K562 (cell line): ENCODE data around the gene CMTM5. TPM values are rescaled to one million over a fixed set of nuclear protein-coding genes. Genes with fewer than 3 reads are reported as not detected.

Experiments
- ATAC-seq: fragments of 200-7000 bp; cut with Tn5 transposase; 3 replicates; pipeline ENCODE4 v1.9.1; 2020; ENCODE audit warnings: moderate library complexity
- BruUV-seq: library from RNA; stranded (reverse); fragments of 400-500 nt; replicated peaks from 2 replicates; lab custom pipeline; 2021; lab: Mats Ljungman, UMichigan
- CTCF ChIA-PET: fragments of 300-600 bp; formaldehyde crosslinking; extraction: SDS; loops from one replicate; lab custom pipeline; 2021; ENCODE audit warnings: low intra/inter-chr PET ratio; lab: Yijun Ruan, JAX
- POLR2A ChIA-PET: fragments of 300-600, 350-650 bp; sonication (Branson Sonifier 250); formaldehyde crosslinking; extraction: SDS; loops from one replicate; lab custom pipeline; 2021; ENCODE audit warnings: antibody characterized with exemption, inconsistent platforms; lab: Yijun Ruan, JAX
- DNase-seq, 4 experiments: peaks; one replicate each; pipeline versions ENCODE4 v3.0.0 to v3.0.0-alpha.2; 2011 to 2018; ENCODE audit warnings: low spot score in 3 of 4, mixed read lengths in 3 of 4; ENCODE audit errors: extremely low read depth in 1 of 4
- FAIRE-seq: peaks from 2 replicates; lab custom pipeline; 2011; peaks lifted over from hg19 to GRCh38; lab: Jason Lieb, UNC
- H2AFZ ChIP-seq: 2 replicates; pipeline ENCODE4 v1.6.0; 2011; ENCODE audit warnings: low read depth, low read length, control low read depth, inconsistent platforms
- H3K27ac ChIP-seq: fragments of 200-600 bp; 3 replicates; pipeline ENCODE4 v1.8.0; 2011; ENCODE audit warnings: low read depth, mild to moderate bottlenecking, control low read depth, inconsistent platforms, low read length, moderate library complexity, mixed read lengths; ENCODE audit errors: extremely low read depth
- H3K27me3 ChIP-seq, 2 experiments: fragments of 300-600 bp in 1 of 2; 2 replicates in 1 of 2; 3 replicates in 1 of 2; pipeline versions ENCODE4 v1.6.0 to v1.8.0; 2011; ENCODE audit warnings: inconsistent platforms in 2 of 2, low read length in 2 of 2, mild to moderate bottlenecking in 1 of 2, mixed read lengths in 1 of 2, moderate library complexity in 1 of 2; ENCODE audit not compliant: control insufficient read depth in 2 of 2, insufficient read depth in 2 of 2
- H3K36me3 ChIP-seq: fragments of 300-600 bp; 3 replicates; pipeline ENCODE4 v1.8.0; 2011; ENCODE audit warnings: mild to moderate bottlenecking, low read length, inconsistent platforms; ENCODE audit not compliant: control insufficient read depth, insufficient read depth
- H3K4me1 ChIP-seq, 2 experiments: fragments of 200-600 bp in 1 of 2; replicated peaks in 1 of 2; 2 replicates in 1 of 2; 3 replicates in 1 of 2; pipeline versions ENCODE4 v1.5.1 to v1.8.0; 2011; ENCODE audit warnings: inconsistent platforms in 2 of 2, low read length in 2 of 2, mild to moderate bottlenecking in 1 of 2, mixed read lengths in 1 of 2, moderate library complexity in 1 of 2; ENCODE audit not compliant: control insufficient read depth in 2 of 2, insufficient read depth in 2 of 2
- H3K4me2 ChIP-seq: 2 replicates; pipeline ENCODE4 v1.6.1; 2011; ENCODE audit warnings: low read length, control low read depth, inconsistent platforms, mixed read lengths; ENCODE audit not compliant: insufficient read depth
- H3K4me3 ChIP-seq: fragments of 200-600 bp; sonication (generic), shearing (Covaris generic); 2 replicates; pipeline ENCODE4 v1.5.1; 2016; ENCODE audit warnings: control low read depth, inconsistent platforms
- H3K79me2 ChIP-seq: fragments of 200-600 bp; 3 replicates; pipeline ENCODE4 v1.8.0; 2011; ENCODE audit warnings: low read length, inconsistent platforms; ENCODE audit not compliant: control insufficient read depth, insufficient read depth
- H3K9ac ChIP-seq, 2 experiments: 2 replicates each; pipeline versions ENCODE4 v1.6.0 to v1.6.1; 2011; ENCODE audit warnings: low read depth in 2 of 2, low read length in 2 of 2, control low read depth in 1 of 2, inconsistent platforms in 1 of 2, mild to moderate bottlenecking in 1 of 2, mixed read lengths in 1 of 2; ENCODE audit not compliant: insufficient read depth in 1 of 2
- H3K9me1 ChIP-seq: one replicate; pipeline ENCODE4 v1.6.0; 2011; ENCODE audit warnings: inconsistent platforms, mild to moderate bottlenecking, low read length, moderate library complexity; ENCODE audit not compliant: control insufficient read depth, insufficient read depth
- H3K9me3 ChIP-seq: replicated peaks from 2 replicates; pipeline ENCODE4 v1.5.1; 2011; ENCODE audit warnings: low read depth, low read length, inconsistent platforms; ENCODE audit not compliant: control insufficient read depth, insufficient read depth
- H4K20me1 ChIP-seq: replicated peaks from 2 replicates; pipeline ENCODE4 v1.6.1; 2011; ENCODE audit warnings: low read length, inconsistent platforms, mixed read lengths; ENCODE audit not compliant: control insufficient read depth, insufficient read depth
- E2F3 ChIP-seq: fragments of 250-450 bp; sonication (Bioruptor Pico); IDR thresholded peaks from 2 replicates; pipeline ENCODE4 v1.4.0; 2020; ENCODE audit warnings: mild to moderate bottlenecking
- MAZ ChIP-seq, 2 experiments: fragments of 450-650 bp in 1 of 2; sonication (generic) in 1 of 2; formaldehyde crosslinking; IDR thresholded peaks in 1 of 2; conservative IDR thresholded peaks in 1 of 2; 2 replicates each; pipeline versions ENCODE4 v1.4.0 to v1.5.0; 2020; ENCODE audit warnings: mild to moderate bottlenecking in 1 of 2, missing genetic modification reagents in 1 of 2
- MTF1 ChIP-seq: fragments of 250-450 bp; sonication (Bioruptor Pico); IDR thresholded peaks from 2 replicates; pipeline ENCODE4 v1.9.0; 2021; ENCODE audit warnings: moderate library complexity, mild to moderate bottlenecking, inconsistent platforms, borderline replicate concordance
- SREBF1 ChIP-seq: fragments of 150-350 bp; IDR thresholded peaks from 2 replicates; pipeline ENCODE4 v1.6.1; 2014; ENCODE audit warnings: antibody characterized with exemption, low read depth, low read length, borderline replicate concordance
- TSC22D4 ChIP-seq: fragments of 450-650 bp; IDR thresholded peaks from 2 replicates; pipeline ENCODE4 v1.6.1; 2016; ENCODE audit warnings: missing genetic modification characterization, missing biosample characterization, control low read depth
- ZNF212 ChIP-seq: fragments of 450-650 bp; formaldehyde crosslinking; IDR thresholded peaks from 2 replicates; pipeline ENCODE4 v1.4.0; 2020; ENCODE audit warnings: mild to moderate bottlenecking
- ZNF23 ChIP-seq: fragments of 250-450 bp; sonication (Bioruptor Pico); IDR thresholded peaks from 2 replicates; pipeline ENCODE4 v1.4.0; 2020; ENCODE audit warnings: mild to moderate bottlenecking
- WGBS: fragments of 100-300 bp; shearing (Covaris generic); methylation state at CpG from one replicate; pipeline ENCODE4 v1.1.6; 2016; ENCODE audit warnings: low coverage, mixed read lengths; ENCODE audit not compliant: insufficient coverage; ENCODE audit errors: missing lambda C conversion rate; 5-methylcytosine and 5-hydroxymethylcytosine counted together
- in situ Hi-C: fragments of 300-500 bp; cut with MboI; formaldehyde crosslinking; loops from 4 replicates; pipeline ENCODE4 v1.15.0; 2018; ENCODE audit warnings: inconsistent platforms, mixed read lengths
- intact Hi-C: fragments of 100-400 bp; cut with micrococcal nuclease; formaldehyde crosslinking; loops from 2 replicates; pipeline ENCODE4 v1.14.2; 2022
- polyA plus RNA-seq, 8 experiments: library from polyadenylated mRNA; depleted of rRNA in 4 of 8; stranded (reverse) in 5 of 8; unstranded in 3 of 8; fragments of >200 nt; fragmentation: Nextera tagmentation in 2 of 8; fragmentation: Illumina TruSeq in 1 of 8; extraction: Ambion mirVana in 2 of 8; extraction: Trizol in 1 of 8; gene quantifications; 2 replicates each; pipeline versions ENCODE4 v1.2.1 to v1.2.3, GENCODE V29; 2011 to 2014; ENCODE audit warnings: inconsistent platforms in 1 of 8, missing spikeins in 1 of 8
- total RNA-seq, 7 experiments: library from RNA; depleted of rRNA in 6 of 7; stranded (reverse); fragments of >200 nt in 6 of 7; fragmentation: Illumina TruSeq in 2 of 7; extraction: Trizol in 2 of 7; gene quantifications; 2 replicates each; pipeline versions ENCODE4 v1.2.1 to v1.2.3, GENCODE V29; 2011 to 2021; ENCODE audit warnings: low replicate concordance in 1 of 7
- TF ChIP-seq, protein P1 (sequence below): fragments of 250-450 bp; sonication (Bioruptor Pico); IDR thresholded peaks from 2 replicates; pipeline ENCODE4 v1.5.0; 2022; ENCODE audit warnings: mild to moderate bottlenecking

Gene CMTM5
- total and polyA plus RNA-seq, 9 of the 15 experiments (the other 6 are each of a cell fraction or from before 2014, with no cell fraction given): 0.21 TPM; not detected in 8

GRCh38 chr14:23387916-23388882, 11.4 kb downstream of the CMTM5 start (continued):
- TF ChIP-seq MAZ (CRISPR knock-in tag; conservative IDR thresholded peaks at IDR 0.05 in 1 of 2, IDR thresholded peaks at IDR 0.05 in 1 of 2): no peak

GRCh38 chr14:23388996-23389395, 12.2 kb downstream of the CMTM5 start:
- Histone ChIP-seq H3K36me3 (no peaks in the 10 kb centered on the region), H3K9me3 (no peaks in the 10 kb centered on the region), H3K27ac (no peak overlapping the region), H4K20me1 (no peaks in the 10 kb centered on the region), H3K27me3 (peaks cover 28 to 72% of the 10 kb centered on the region in 2 experiments; a peak in 3 of 5 replicates), H3K9me1 (no peaks in the 10 kb centered on the region), H2AFZ (no peak overlapping the region), H3K4me2 (no peak overlapping the region), H3K4me1 (peaks cover 0 to 11% of the 10 kb centered on the region in 2 experiments; a peak in 2 of 5 replicates), H3K9ac (no peak overlapping the region), H3K79me2 (no peaks in the 10 kb centered on the region), H3K4me3 (no peak overlapping the region)
- no peak for FAIRE-seq
- ATAC-seq: no peak
- in situ Hi-C loops (loop anchor here (10.0 kb wide), 1 partner anchor 124 kb away; no protein-coding TSS in a partner anchor), intact Hi-C loops (no loop called here)
- no peak for DNase-seq
- WGBS: 17% methylated on average over 5 of the region's 8 CpGs
- POLR2A ChIA-PET: interaction anchor here (0.6 to 1.0 kb wide), 3 partner anchors 9 to 35 kb away, joined by 3 to 4 read pairs (median 3); no protein-coding TSS in a partner anchor
- no TSS peak for BruUV-seq
- CTCF ChIA-PET: no interaction called here
- no peak for TF ChIP-seq TSC22D4
- no peak for TF ChIP-seq E2F3 (CRISPR knock-in tag)
- no peak for TF ChIP-seq SREBF1
- TF ChIP-seq, protein P1, sequence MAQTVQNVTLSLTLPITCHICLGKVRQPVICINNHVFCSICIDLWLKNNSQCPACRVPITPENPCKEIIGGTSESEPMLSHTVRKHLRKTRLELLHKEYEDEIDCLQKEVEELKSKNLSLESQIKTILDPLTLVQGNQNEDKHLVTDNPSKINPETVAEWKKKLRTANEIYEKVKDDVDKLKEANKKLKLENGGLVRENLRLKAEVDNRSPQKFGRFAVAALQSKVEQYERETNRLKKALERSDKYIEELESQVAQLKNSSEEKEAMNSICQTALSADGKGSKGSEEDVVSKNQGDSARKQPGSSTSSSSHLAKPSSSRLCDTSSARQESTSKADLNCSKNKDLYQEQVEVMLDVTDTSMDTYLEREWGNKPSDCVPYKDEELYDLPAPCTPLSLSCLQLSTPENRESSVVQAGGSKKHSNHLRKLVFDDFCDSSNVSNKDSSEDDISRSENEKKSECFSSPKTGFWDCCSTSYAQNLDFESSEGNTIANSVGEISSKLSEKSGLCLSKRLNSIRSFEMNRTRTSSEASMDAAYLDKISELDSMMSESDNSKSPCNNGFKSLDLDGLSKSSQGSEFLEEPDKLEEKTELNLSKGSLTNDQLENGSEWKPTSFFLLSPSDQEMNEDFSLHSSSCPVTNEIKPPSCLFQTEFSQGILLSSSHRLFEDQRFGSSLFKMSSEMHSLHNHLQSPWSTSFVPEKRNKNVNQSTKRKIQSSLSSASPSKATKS (CRISPR knock-in tag): no peak
- TF ChIP-seq MTF1 (CRISPR knock-in tag): no peak
- TF ChIP-seq ZNF212 (CRISPR knock-in tag): no peak
- no peak for TF ChIP-seq ZNF23
